Mammary epithelial cell (primary cell): ENCODE data around the gene LRP8.

ENCODE experiments used
- CTCF ChIP-seq, 2 donors: IDR thresholded peaks in 1 of 2; conservative IDR thresholded peaks in 1 of 2; 2 replicates each; pipeline ENCODE4 v1.5.1; 2011 to 2012; ENCODE audit warnings: inconsistent platforms in 2 of 2, low read length in 2 of 2, mild to moderate bottlenecking in 2 of 2, control low read depth in 1 of 2, low read depth in 1 of 2; ENCODE audit not compliant: insufficient read depth in 1 of 2; ENCODE audit errors: extremely low read depth in 1 of 2
- EZH2 ChIP-seq: IDR thresholded peaks from 2 replicates; pipeline ENCODE4 v1.6.1; 2012; ENCODE audit warnings: low read length, inconsistent platforms, borderline replicate concordance

GRCh38 chr1:53328009-53328461 lies at the start of gene LRP8:
- TF ChIP-seq CTCF (conservative IDR thresholded peaks at IDR 0.05 in 1 of 2, IDR thresholded peaks at IDR 0.05 in 1 of 2; ENCODE audit: extremely low read depth in 1 of 2, insufficient read depth in 1 of 2, low read depth in 1 of 2, low read length in 2 of 2) (no peak), EZH2 (no peak)
